DMS114 treated with DMSO at 0.1 percent for 48 hours (cell line): ENCODE data around the gene NELFE.
"Not testable (repeated sequence)": the region's sequence is repeated elsewhere in the genome, so short reads cannot be mapped to it uniquely, and the experiment has no call there.

Experiments used
- DNase-seq: peaks from one replicate; lab custom pipeline; 2025; ENCODE audit not compliant: unreplicated experiment; lab: John Stamatoyannopoulos, UW

NELFE gene

GRCh38 chr6:31958741-31959739 is at the start of gene NELFE, which contains the start of gene SKIC2:
NELFE (minus strand) TSS chr6:31958971; CDS start chr6:31958446, 525 bp downstream.
SKIC2 (plus strand) TSS chr6:31959175; CDS start chr6:31959193, 18 bp downstream.
- peak; percentile 98 for DNase-seq

- DNase-seq, result not testable (repeated sequence)
Measured at GRCh38 chr6:32008037-32008436, 49.3 kb upstream of the NELFE start.

- not testable (repeated sequence) for DNase-seq
Measured at GRCh38 chr6:32007086-32007485, 48.3 kb upstream of the NELFE start.

- not testable (repeated sequence) for DNase-seq
Measured at GRCh38 chr6:32005991-32006529, 47.3 kb upstream of the NELFE start.

GRCh38 chr6:32005538-32005880 is 46.7 kb upstream of the NELFE start:
- not testable (repeated sequence) for DNase-seq

- DNase-seq, result not testable (repeated sequence)
Measured at GRCh38 chr6:32004864-32005537, 46.2 kb upstream of the NELFE start.

GRCh38 chr6:32004393-32004792 is 45.6 kb upstream of the NELFE start:
- not testable (repeated sequence) for DNase-seq

- not testable (repeated sequence) for DNase-seq
Measured at GRCh38 chr6:32003301-32003700, 44.5 kb upstream of the NELFE start.

- DNase-seq, result not testable (repeated sequence)
Measured at GRCh38 chr6:32002546-32003268, 43.9 kb upstream of the NELFE start.

- DNase-seq, result not testable (repeated sequence)
Measured at GRCh38 chr6:31996385-31996784, 37.6 kb upstream of the NELFE start.

GRCh38 chr6:31994421-31994820 is 35.6 kb upstream of the NELFE start:
- DNase-seq, result not testable (repeated sequence)

GRCh38 chr6:31989363-31989762 is 30.6 kb upstream of the NELFE start:
- DNase-seq, result not testable (repeated sequence)

- DNase-seq, result not testable (repeated sequence)
Measured at GRCh38 chr6:31981744-31982143, 23.0 kb upstream of the NELFE start, which contains the start of gene C4A. C4A (plus strand) TSS chr6:31982057; CDS start chr6:31982108, 51 bp downstream.

- not testable (repeated sequence) for DNase-seq
Measured at GRCh38 chr6:31980998-31981397, 22.2 kb upstream of the NELFE start.

- DNase-seq, result not testable (repeated sequence)
Measured at GRCh38 chr6:31980195-31980876, 21.6 kb upstream of the NELFE start.

- DNase-seq, result no peak
Measured at GRCh38 chr6:31979238-31979898, 20.6 kb upstream of the NELFE start.

GRCh38 chr6:31978831-31979230 is 20.1 kb upstream of the NELFE start:
- no peak for DNase-seq

- no peak for DNase-seq
Measured at GRCh38 chr6:31977816-31978431, 19.2 kb upstream of the NELFE start.

GRCh38 chr6:31976065-31976464 is 17.3 kb upstream of the NELFE start:
- not testable (repeated sequence) for DNase-seq
